ENCODE data around the gene ZIM2. TPM values are rescaled to one million over a fixed set of nuclear protein-coding genes. Genes with fewer than 3 reads are reported as not detected.

The ZIM2 gene
- total and polyA plus RNA-seq, 8 donors, result 0.19 to 4.1 (median 3.3) TPM; not detected in 5

DNA sequence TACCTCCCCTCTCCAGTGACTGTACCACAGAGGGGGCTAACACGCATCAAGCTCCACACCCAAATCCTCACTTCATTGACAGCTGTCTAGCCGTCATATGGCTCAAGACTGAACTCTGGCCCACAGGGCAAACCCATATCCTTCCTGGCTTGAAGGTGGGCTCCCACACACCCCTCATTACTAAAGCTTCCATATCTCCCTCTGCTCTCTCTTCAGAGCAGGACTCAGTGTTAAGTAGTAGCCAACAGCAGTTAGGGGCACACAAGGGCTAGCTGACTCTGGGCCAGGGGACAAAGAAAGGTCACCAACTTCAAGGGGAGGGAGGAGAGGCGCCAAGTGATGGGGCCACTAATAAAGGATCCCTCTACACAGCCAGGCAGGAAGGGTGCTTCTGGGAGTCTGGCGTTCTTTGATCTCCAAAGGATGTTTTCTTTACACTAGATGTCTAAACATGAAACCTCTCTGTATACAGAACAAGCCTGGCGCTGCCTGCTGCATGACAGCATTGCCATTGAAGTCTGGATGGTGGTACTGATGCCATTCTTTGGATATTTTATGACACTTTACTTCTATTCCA lies 8.1 kb downstream of the ZIM2 start:
- intact Hi-C loops (cut with DNase I; ENCODE audit: low total_unique reads), result no loop called here
- peaks cover 0 to 12% (median 3%) of the 10 kb centered on the region in 4 donors for H3K36me3 ChIP-seq
- H3K9me3 ChIP-seq, result peaks cover 0 to 46% (median 12%) of the 10 kb centered on the region in 4 donors
- no peak overlapping the region for H3K4me3 ChIP-seq
- H3K4me1 ChIP-seq, result peaks cover 0 to 10% (median 0%) of the 10 kb centered on the region in 4 donors
- peaks cover 0 to 5% (median 0%) of the 10 kb centered on the region in 3 donors for H3K27me3 ChIP-seq
- H3K27ac ChIP-seq, result no peak overlapping the region
- DNase-seq, result no peak
- TF ChIP-seq POLR2AphosphoS5 (IDR thresholded peaks at IDR 0.05) (no peak), POLR2A (IDR thresholded peaks at IDR 0.05) (no peak), EP300 (IDR thresholded peaks at IDR 0.05) (no peak), CTCF (IDR thresholded peaks at IDR 0.05) (no peak)
- 76 to 86% (median 81%) methylated on average over 5 of the region's 5 CpGs for WGBS, 5 donors

DNA sequence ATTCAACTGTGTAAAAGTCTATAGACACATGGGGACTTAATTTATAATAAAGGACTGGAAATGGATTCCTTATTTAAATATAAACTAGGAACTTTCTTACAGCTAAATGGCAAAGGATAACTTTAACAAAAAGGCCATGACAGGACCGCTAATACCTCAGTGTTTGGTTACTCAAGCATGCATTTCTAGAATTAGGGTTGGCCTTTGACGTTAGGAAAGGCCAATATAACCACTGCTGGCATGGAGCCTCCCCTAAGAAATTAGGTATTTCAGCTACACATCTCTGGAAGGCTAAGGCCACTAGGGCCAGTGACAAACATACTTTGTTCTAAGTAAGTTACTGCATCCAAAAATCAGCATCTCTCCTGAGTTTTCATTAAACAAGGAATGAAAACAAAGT lies 9.3 kb downstream of the ZIM2 start:
- Histone ChIP-seq H3K4me1 (peaks cover 0 to 10% (median 0%) of the 10 kb centered on the region in 4 donors), H3K27ac (no peak overlapping the region), H3K27me3 (no peaks in the 10 kb centered on the region), H3K36me3 (peaks cover 0 to 12% (median 3%) of the 10 kb centered on the region in 4 donors), H3K4me3 (no peak overlapping the region), H3K9me3 (peaks cover 0 to 34% (median 8%) of the 10 kb centered on the region in 4 donors)
- WGBS, 5 donors, result 40 to 57% (median 46%) methylated on average over 2 of the region's 2 CpGs
- DNase-seq, result no peak
- intact Hi-C loops (cut with DNase I; ENCODE audit: low total_unique reads), result no loop called here
- TF ChIP-seq CTCF (IDR thresholded peaks at IDR 0.05), result no peak
- TF ChIP-seq EP300 (IDR thresholded peaks at IDR 0.05), result no peak
- no peak for TF ChIP-seq POLR2AphosphoS5 (IDR thresholded peaks at IDR 0.05)
- no peak for TF ChIP-seq POLR2A (IDR thresholded peaks at IDR 0.05)

GRCh38 chr19:56829596-56829995 lies 10.9 kb downstream of the ZIM2 start:
- DNase-seq, result no peak
- Histone ChIP-seq H3K36me3 (peaks cover 0 to 12% (median 3%) of the 10 kb centered on the region in 4 donors), H3K9me3 (peaks cover 0 to 24% (median 8%) of the 10 kb centered on the region in 4 donors), H3K27me3 (no peaks in the 10 kb centered on the region), H3K4me3 (no peak overlapping the region), H3K27ac (no peak overlapping the region), H3K4me1 (peaks cover 0 to 10% (median 0%) of the 10 kb centered on the region in 4 donors)
- intact Hi-C loops (cut with DNase I; ENCODE audit: low total_unique reads), result no loop called here
- 67 to 85% (median 74%) methylated on average over 4 to 6 of the region's 6 CpGs for WGBS, 5 donors
- TF ChIP-seq POLR2AphosphoS5 (IDR thresholded peaks at IDR 0.05), result no peak
- no peak for TF ChIP-seq CTCF (IDR thresholded peaks at IDR 0.05)
- TF ChIP-seq EP300 (IDR thresholded peaks at IDR 0.05), result no peak
- TF ChIP-seq POLR2A (IDR thresholded peaks at IDR 0.05), result no peak

DNA sequence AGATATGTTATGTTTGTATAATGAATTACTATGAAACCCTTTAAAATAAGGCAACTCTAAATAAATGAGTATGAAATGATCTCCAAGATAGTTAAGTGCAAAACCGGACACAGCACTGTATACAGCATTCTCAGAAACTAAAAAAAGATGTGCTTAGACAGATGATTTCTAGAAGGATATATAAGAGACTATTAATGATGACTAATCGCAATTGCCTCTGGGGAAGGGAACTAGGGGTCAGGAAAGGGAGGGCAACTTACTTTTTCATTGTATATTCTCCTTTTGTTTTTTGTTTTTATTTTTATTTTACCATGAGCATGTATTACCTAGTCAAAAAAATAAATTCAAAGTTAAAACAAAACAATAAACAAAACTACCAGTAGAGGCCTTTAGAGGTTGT lies 12.8 kb downstream of the ZIM2 start:
- Histone ChIP-seq H3K4me1 (peaks cover 0 to 10% (median 0%) of the 10 kb centered on the region in 4 donors), H3K36me3 (peaks cover 0 to 21% (median 4%) of the 10 kb centered on the region in 4 donors), H3K27me3 (no peaks in the 10 kb centered on the region), H3K27ac (no peak overlapping the region), H3K9me3 (peaks cover 0 to 33% (median 13%) of the 10 kb centered on the region in 4 donors), H3K4me3 (no peak overlapping the region)
- no peak for TF ChIP-seq CTCF (IDR thresholded peaks at IDR 0.05)
- TF ChIP-seq POLR2A (IDR thresholded peaks at IDR 0.05), result no peak
- TF ChIP-seq POLR2AphosphoS5 (IDR thresholded peaks at IDR 0.05), result no peak
- no peak for TF ChIP-seq EP300 (IDR thresholded peaks at IDR 0.05)
- intact Hi-C loops (cut with DNase I; ENCODE audit: low total_unique reads), result no loop called here
- 58 to 86% (median 80%) methylated on average over 2 of the region's 2 CpGs for WGBS, 5 donors
- no peak for DNase-seq
